GM21526 (cell line): Measurements from ENCODE around the gene SRCAP.
"Not testable (repeated sequence)": the region's sequence is repeated elsewhere in the genome, so short reads cannot be mapped to it uniquely, and the experiment has no call there.

ENCODE experiments used
- ATAC-seq: cut with Tn5 transposase; IDR thresholded peaks from one replicate; pipeline ENCODE4 v1.9.1; 2021; ENCODE audit warnings: moderate library complexity; ENCODE audit not compliant: unreplicated experiment, low FRiP score

Gene SRCAP

DNA sequence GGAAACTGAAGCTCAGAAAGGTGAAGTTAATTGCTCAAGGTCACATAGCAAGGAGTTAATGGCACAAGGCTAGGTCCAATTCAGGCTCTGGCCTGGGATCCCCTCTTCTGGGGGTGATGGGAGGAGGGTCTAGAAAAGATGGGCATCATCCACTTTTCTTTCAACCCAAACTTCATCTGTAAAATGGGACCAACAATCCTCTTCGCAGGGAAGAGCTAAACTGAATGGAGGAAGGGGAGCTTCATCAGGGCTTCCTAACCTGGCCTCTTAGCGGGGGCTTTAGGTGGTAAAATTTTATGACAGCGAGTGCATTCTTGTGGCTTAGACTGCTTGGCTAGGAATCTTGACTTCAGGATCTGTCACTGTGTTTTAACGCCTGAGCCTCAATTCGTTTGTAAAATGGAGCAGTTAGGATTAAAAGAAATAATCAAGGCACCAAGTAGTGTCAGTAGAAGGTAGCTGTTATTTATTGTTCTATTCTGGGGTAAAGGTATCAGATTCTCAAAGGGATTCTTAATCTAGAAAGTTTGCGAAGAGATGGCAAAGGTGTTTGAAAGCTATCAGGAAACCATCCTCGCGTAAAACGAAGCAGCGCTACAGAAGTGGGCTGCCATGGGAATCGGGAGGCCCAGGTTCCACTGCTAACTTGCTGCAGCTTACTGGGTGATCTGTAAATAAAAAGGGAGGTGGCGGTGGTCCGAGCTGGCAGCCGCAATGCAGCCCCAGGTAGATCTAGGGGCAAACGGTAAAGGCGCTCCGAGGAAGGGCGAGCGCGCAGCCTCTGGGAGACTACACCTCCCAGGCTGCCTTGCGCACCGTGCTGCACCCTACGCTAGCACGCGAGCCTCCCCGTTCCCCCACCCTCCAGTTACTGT, 1.5 kb upstream of the SRCAP start:
- peak; percentile 81 for ATAC-seq

DNA sequence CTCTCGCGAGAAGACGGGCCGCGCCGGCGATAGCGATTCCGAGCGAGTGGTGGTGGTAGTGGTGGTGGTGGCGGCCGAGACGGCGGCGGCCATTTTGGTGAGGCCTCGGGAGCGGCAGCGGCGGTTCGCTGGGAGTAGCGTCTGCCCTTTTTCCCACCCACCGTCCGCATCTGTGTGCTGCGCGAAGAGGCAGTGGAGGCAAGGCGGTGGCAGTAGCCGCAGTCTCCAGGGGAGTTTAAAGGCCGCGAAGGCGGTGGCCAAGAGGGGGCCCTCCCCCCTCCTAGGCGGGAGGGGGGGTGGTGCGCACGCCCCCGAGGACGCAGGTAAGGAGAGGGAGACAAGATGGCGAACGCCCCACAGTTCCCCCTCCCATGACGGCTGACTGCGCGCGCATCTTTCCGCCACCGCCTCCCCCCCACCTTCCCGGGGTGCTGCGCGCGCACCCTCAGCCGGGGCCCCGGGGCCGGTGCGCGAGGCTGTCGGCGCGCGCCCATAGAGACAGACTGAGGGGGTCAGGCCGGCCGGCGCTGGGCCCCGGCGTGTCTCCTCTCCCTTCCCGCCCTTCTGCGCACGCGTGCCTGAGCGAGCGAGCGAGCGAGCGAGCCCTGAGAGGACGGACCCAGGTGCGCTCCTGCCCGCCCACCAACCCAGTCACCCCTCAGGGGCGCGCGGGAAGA, 694 bp upstream of the SRCAP start:
- peak; percentile 58 for ATAC-seq

DNA sequence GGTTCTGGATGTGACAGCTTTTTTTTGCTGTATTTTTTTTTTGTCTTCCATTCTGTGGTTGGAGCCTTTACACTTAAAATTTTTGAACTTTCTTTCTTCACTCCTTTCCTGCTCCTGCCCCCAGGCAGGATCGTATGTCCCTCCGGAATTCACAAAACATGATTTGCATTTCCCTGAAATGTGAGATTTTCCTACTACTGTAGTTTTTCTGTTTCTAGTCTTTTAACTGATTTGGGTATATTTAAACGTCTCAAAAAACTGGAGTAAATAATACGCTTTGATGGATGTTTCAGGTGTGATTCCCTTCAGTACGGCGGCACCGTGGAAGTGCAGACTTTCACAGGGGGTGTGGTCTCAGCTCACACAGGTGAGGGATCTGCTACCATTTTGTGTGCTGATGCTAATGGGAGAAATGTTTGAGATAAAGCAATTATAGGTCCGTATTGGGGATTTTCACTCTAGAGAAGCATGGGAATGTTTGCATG, 686 bp downstream of the SRCAP start:
- no peak for ATAC-seq

DNA sequence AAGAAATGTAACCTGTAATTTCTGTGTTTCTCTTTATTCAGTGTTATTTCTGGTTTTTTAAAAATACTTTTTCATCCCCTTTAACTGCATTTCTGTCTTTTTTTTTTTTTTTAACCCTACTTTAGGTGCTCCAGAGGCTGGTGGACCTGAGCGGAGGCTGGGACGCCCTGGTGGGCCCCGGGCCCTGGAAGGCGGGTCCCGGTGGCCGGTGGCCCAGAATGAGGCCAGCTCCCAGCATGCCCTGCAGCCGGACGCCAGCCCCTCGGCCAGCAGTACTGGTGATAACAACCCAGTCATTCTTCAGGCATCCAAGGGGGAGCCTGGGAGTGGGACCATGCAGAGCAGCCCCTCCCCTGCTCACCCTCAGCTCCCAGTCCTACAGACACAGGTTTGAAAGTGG, 1.5 kb downstream of the SRCAP start:
- ATAC-seq: no peak

DNA sequence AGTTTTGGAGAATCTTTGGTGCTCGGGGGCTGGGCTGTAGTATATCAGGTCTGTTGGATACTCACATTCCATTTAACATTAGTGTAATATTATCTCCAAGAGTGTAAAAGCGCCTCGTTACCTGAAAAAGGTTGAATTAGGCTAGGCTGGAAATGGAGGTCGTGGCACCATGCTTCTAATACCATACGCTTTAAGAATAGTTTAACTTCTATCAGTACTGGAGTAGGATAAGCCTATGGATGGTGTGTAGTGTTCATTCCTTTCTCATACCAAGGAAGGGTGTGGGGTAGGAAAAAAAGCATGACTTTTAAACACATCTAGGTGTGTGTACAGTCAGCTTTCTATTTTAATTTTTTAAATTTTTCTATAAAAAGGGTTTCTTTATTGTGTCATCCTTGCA, 2.0 kb downstream of the SRCAP start:
- no peak for ATAC-seq

DNA sequence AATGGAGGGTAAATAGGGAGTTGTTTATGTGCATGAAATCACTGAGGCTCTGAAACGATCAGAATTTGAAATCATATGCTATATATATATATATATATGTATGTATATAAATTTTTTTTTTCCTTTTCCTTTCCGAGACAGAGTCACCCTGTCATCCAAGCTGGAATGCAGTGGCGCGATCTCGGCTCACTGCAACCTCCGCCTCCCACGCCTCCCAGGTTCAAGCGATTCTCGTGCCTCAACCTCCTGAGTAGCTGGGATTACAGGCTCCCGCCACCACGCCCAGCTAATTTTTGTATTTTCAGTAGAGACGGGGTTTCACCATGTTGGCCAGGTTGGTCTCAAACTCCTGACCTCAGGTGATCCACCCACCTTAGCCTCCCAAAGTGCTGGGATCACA, 4.1 kb downstream of the SRCAP start:
- not testable (repeated sequence) for ATAC-seq

DNA sequence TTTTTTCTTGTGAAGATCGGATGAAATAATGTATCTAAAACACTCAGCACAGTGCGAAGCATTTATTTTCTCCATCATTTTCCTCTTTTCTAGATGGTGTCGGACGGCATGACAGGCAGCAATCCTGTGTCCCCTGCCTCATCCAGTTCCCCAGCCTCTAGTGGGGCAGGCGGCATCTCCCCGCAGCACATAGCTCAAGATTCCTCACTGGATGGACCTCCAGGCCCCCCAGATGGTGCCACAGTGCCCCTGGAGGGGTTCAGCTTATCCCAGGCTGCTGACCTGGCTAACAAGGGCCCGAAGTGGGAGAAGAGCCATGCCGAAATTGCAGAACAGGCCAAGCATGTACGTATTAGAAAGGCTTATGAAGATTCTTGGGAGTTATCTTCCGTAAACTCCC, 5.0 kb downstream of the SRCAP start:
- ATAC-seq: no peak

DNA sequence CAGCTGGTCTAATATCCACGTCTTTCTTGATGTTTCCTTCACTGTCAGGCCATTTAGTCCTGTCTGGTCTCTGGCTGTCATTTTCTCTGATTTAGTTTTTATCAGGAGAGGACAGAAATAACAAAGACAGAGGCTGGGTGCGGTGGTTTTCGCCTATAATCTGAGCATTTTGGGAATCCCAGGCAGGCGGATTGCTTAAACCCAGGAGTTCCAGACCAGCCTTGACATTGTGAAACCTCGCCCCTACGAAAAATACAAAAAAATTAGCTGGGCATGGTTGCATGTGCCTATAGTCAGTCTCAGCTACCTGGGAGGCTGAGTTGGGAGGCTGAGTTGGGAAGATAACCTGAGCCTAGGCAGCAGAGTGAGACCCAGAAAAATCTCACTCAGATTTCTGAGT, 7.1 kb downstream of the SRCAP start:
- no peak for ATAC-seq

DNA sequence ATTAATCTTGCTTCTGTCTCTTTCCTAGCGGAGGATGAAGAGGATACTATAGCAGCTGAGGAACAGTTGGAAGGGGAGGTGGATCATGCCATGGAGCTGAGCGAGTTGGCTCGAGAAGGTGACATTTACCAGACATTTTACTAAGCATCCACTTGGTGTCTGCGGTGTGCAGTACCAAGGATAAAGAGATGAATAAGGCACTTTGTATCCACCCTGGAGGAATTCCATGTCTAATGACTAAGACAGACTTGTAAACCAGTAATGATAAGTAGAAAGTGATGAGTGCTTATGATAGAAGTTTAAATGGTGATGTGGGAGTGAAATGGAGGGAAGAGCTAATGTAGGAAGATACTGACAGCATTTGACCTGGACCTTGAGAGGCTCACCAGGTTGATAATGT, 12.0 kb downstream of the SRCAP start:
- ATAC-seq: no peak

DNA sequence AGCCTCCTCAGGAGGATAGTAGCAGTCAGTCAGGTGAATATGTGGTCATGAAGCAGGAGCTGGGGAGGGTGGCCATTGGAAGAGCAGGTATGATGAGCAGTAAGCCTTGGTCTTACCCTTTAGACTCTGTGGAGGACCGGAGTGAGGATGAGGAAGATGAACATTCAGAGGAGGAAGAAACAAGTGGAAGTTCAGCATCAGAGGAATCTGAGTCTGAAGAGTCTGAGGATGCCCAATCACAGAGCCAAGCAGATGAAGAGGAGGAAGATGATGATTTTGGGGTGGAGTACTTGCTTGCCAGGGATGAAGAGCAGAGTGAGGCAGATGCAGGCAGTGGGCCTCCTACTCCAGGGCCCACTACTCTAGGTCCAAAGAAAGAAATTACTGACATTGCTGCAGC, 12.7 kb downstream of the SRCAP start:
- ATAC-seq: no peak

DNA sequence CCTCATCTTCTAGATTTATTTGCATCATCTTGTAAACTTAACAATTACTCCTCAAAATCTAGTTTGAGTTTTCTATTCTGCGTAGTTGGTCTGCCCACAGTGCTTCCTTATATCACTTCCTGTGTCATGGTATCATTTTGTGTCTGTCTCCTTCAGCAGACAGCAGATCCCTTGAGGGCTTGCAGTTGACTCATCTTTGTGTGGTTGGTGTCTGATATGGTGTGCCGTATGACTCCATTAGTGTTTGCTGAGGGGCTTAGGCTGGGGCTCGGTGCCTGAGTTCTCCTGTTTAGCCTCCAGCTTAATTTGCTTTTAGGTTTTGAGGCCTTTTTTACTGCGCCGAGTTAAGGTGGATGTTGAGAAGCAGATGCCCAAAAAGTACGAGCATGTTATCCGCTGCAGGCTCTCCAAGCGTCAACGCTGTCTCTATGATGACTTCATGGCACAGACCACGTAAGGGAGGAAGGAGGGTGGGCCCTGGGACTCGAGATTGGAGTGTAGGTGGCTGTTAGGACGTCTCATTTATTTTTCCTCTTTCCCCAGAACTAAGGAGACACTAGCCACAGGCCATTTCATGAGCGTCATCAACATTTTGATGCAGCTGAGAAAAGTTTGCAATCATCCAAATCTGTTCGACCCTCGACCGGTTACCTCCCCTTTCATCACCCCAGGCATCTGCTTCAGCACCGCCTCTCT, 16.9 kb downstream of the SRCAP start:
- ATAC-seq: no peak

DNA sequence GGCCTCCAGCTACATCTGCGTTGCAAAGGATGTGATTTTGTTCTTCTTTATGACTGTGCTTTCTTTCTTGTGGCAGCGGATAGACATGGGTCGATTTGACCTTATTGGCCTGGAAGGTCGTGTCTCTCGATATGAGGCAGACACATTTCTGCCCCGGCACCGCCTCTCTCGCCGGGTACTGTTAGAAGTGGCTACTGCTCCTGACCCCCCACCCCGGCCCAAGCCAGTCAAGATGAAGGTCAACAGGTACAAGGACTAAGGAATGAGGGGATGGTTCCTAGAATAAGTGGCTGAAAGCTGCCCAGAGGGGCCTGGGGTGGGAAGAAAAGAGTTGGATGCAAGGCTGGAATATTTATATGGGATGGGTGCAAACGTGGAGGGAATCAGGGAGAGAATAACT, 21.1 kb downstream of the SRCAP start:
- no peak for ATAC-seq

DNA sequence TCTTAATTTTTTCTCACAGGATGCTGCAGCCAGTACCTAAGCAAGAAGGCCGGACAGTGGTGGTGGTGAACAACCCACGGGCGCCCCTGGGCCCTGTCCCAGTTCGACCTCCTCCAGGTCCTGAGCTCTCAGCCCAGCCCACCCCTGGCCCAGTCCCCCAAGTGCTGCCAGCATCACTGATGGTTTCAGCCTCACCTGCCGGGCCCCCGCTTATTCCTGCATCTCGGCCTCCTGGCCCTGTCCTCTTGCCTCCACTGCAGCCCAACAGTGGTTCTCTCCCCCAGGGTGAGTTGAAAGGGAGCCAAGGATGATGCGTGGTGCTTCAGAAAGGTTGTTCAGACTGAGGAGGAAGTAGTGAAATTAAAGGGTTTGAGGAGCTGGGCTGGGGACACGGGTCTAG, 21.7 kb downstream of the SRCAP start:
- ATAC-seq: no peak

DNA sequence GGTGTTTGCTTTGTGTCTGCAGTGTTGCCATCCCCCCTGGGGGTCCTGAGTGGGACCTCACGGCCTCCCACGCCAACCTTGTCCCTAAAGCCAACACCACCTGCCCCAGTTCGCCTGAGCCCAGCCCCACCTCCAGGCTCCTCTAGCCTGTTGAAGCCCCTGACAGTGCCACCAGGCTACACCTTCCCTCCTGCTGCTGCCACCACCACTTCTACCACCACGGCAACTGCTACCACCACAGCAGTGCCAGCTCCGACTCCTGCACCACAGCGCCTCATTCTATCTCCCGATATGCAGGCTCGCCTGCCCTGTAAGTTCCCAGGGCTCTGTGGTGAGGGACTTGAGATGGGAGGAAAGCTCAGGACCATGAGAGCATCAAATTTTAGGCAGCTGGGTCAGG, 22.2 kb downstream of the SRCAP start:
- no peak for ATAC-seq

DNA sequence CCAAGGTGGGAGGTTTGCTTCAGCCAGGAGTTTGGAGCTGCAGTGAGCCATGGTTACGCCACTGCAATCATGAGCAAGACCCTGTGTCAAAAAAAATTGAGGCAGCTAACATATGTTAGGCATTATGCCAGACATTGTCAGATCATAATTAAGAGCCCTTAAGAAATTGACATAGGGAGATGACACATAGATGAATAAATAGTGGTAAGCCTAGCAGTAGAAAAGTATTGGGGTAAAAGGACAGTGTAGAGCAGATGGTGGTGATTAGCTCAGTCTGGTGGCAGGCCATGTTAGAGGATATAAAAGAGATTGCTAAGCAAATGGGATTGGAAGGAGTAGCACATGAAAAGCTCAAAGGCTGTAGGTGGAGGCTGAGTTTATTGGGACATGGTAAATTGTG, 22.6 kb downstream of the SRCAP start:
- ATAC-seq: no peak

DNA sequence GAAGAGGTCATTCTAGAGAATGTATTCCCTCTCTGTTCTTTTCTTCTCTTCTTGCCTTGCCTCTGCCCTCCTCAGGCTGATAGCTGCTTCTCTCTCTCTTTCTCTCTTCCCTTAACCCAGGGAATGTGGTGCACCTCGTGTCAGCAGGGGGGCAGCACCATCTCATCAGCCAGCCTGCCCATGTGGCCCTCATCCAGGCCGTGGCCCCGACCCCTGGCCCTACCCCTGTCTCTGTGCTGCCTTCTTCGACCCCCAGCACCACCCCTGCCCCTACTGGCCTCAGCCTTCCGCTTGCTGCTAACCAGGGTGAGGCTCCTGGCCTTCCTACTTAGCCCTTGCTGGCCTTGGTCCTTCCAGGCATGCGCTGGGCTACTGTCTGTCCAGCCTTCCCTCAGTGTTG, 23.5 kb downstream of the SRCAP start:
- ATAC-seq: no peak

DNA sequence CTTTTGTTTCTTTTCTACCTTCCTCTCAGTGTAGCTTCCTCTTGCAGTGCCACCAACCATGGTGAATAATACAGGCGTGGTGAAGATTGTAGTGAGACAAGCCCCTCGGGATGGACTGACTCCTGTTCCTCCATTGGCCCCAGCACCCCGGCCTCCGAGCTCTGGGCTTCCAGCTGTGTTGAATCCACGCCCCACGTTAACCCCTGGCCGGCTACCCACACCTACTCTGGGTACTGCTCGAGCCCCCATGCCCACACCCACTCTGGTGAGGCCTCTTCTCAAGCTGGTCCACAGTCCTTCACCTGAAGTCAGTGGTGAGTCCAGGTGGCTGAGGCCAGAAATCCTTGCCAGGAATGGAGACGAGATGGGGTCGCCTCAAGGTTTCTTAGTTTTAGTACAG, 23.9 kb downstream of the SRCAP start:
- ATAC-seq: no peak

DNA sequence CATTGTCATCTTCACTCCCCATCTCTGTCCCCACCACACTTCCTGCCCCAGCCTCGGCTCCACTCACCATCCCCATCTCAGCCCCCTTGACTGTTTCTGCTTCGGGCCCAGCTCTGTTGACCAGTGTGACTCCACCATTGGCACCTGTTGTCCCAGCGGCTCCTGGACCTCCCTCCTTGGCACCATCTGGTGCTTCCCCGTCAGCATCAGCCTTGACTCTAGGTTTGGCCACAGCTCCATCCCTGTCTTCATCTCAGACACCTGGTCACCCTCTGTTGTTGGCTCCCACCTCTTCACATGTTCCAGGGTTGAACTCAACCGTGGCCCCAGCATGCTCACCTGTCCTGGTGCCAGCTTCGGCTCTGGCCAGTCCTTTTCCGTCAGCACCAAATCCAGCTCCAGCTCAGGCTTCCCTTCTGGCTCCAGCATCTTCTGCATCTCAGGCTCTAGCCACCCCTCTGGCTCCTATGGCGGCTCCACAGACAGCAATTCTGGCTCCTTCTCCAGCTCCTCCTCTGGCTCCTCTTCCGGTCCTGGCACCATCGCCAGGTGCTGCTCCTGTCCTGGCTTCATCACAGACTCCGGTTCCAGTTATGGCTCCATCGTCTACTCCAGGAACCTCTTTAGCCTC, 24.9 kb downstream of the SRCAP start:
- no peak for ATAC-seq

DNA sequence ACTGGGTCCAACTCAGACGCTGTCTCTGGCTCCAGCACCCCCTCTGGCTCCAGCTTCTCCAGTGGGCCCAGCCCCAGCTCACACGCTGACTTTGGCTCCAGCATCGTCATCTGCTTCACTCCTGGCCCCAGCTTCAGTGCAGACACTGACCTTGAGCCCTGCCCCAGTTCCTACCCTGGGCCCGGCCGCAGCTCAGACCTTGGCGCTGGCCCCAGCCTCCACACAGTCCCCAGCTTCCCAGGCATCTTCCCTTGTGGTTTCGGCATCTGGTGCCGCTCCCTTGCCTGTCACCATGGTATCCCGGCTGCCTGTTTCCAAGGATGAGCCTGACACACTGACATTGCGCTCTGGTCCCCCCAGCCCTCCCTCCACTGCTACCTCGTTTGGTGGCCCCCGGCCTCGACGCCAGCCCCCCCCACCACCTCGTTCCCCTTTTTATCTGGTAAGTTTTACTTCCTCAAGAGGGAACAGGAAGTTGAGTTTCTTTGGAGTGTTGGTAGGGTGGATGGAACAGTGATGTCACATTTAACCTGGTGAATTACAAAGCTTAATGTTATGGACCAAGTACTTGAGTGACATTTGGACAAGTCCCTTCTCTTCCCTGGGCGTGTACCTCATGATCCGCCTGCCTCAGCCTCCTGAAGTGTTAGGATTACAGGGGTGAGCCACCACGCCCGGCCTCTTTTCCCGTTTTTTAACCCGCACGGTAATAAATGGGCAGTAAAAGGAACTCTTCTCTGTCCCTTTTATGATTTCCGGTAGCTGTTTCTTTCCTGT, 25.9 kb downstream of the SRCAP start:
- no peak for ATAC-seq

DNA sequence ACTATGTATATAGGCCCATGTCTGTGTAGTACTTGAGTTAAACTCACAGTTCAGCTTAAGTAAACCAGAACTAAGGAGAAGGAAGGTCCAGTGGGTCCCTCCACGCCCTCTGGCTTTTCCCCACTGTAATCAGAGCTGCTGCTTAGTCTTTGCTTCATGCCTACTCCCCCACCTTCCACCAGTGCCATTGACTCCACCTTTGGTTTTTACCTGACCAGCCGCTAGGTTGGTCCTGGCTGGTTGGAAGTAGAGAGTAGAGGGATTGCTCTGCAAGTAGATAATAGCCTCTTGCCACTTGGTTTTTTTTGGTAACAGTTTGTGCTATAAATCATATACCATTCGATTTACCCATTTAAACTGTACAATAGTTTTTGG, 26.4 kb downstream of the SRCAP start:
- ATAC-seq: no peak
